Retinal pigment epithelial cell (primary cell): ENCODE results near the gene DOCK6.
"Not testable (repeated sequence)": the region's sequence is repeated elsewhere in the genome, so short reads cannot be mapped to it uniquely, and the experiment has no call there.

Source experiments
- DNase-seq: peaks from one replicate; pipeline ENCODE4 v3.0.0-alpha.2; 2010; ENCODE audit warnings: low read depth
- H3K4me3 ChIP-seq: 2 replicates; pipeline ENCODE4 v1.5.1; 2011; ENCODE audit warnings: mild to moderate bottlenecking, low read length, control low read depth, moderate library complexity
- CTCF ChIP-seq: conservative IDR thresholded peaks from 2 replicates; pipeline ENCODE4 v1.5.1; 2011; ENCODE audit warnings: low read depth, low read length, control low read depth, inconsistent platforms

DOCK6 gene

GRCh38 chr19:11191934-11192333 is 70.4 kb downstream of the DOCK6 start:
- no peak for DNase-seq
- no peak for TF ChIP-seq CTCF
- no peak overlapping the region for H3K4me3 ChIP-seq

- TF ChIP-seq CTCF = no peak
- H3K4me3 ChIP-seq = no peak overlapping the region
- no peak for DNase-seq
These were observed 71.0 kb downstream of the DOCK6 start for GRCh38 chr19:11191273-11191755.

GRCh38 chr19:11190501-11190900 is 71.8 kb downstream of the DOCK6 start:
- TF ChIP-seq CTCF = no peak
- DNase-seq = no peak
- no peak overlapping the region for H3K4me3 ChIP-seq

- no peak overlapping the region for H3K4me3 ChIP-seq
- no peak for DNase-seq
- TF ChIP-seq CTCF = no peak
These were observed 74.9 kb downstream of the DOCK6 start for GRCh38 chr19:11187441-11187840.

- no peak overlapping the region for H3K4me3 ChIP-seq
- no peak for TF ChIP-seq CTCF
- no peak for DNase-seq
These were observed 79.3 kb downstream of the DOCK6 start for GRCh38 chr19:11182994-11183393.

GRCh38 chr19:11181488-11181887 is 80.8 kb downstream of the DOCK6 start:
- no peak for DNase-seq
- TF ChIP-seq CTCF = no peak
- no peak overlapping the region for H3K4me3 ChIP-seq

GRCh38 chr19:11180975-11181374 is 81.3 kb downstream of the DOCK6 start:
- not testable (repeated sequence) for DNase-seq, H3K4me3 ChIP-seq

GRCh38 chr19:11180346-11180745 is 82.0 kb downstream of the DOCK6 start:
- H3K4me3 ChIP-seq = no peak overlapping the region
- no peak for DNase-seq
- TF ChIP-seq CTCF = no peak
